ENCODE measurements around the gene NLGN4Y. TPM values are rescaled to one million over a fixed set of nuclear protein-coding genes. Genes with fewer than 3 reads are reported as not detected.

NLGN4Y gene
- total RNA-seq, 4 donors from 2014 or later: 10.2 to 12.3 TPM; not detected in 2

GRCh38 chrY:14860448-14860847 lies 336.1 kb downstream of the NLGN4Y start:
- no peak for TF ChIP-seq CTCF (IDR thresholded peaks at IDR 0.05; ENCODE audit: low read depth)

- no peak for TF ChIP-seq CTCF (IDR thresholded peaks at IDR 0.05; ENCODE audit: low read depth)
These were observed 347.6 kb downstream of the NLGN4Y start for GRCh38 chrY:14871971-14872370.
